ENCODE results near the gene PIGN. TPM values are rescaled to one million over a fixed set of nuclear protein-coding genes. Genes with fewer than 3 reads are reported as not detected.

Gene PIGN
- total and polyA plus RNA-seq, 2 of the 8 experiments (the other 6 are each of a cell fraction or from before 2014, with no cell fraction given), result 20.9 to 26.3 TPM

DNA sequence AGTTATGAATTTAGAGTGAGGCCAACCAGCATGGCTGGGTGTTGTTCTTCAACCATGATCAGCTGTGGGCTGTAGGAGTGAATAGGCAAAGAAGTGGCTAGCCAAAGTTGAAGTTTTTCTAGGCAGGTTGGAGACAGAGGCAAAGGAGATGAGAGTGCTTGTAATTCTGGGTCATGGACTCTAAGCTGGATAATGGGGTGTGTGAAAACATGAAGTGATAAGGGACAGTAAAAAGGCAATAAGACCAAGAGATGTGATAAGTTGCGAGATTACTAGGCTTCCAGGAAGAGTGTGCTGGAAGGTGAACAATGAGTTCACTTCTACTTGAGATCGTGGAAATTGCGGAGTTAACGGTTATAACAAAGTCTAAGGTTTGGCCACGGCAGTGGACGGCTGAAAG is 175.4 kb downstream of the PIGN start (continued):
- no peak for TF ChIP-seq RAD21 (IDR thresholded peaks at IDR 0.05 in 1 of 2, conservative IDR thresholded peaks at IDR 0.05 in 1 of 2; ENCODE audit: low read depth in 2 of 2, low read length in 2 of 2)
- TF ChIP-seq TCF12 (IDR thresholded peaks at IDR 0.05; ENCODE audit: low read depth, low read length), result no peak
- no peak for TF ChIP-seq RNF2 (IDR thresholded peaks at IDR 0.05; ENCODE audit: borderline replicate concordance, low read depth, low read length, missing control alignments, poor library complexity, severe bottlenecking)
- no peak for TF ChIP-seq HDAC6 (IDR thresholded peaks at IDR 0.05; ENCODE audit: low read depth, low read length)
- TF ChIP-seq SAP30 (IDR thresholded peaks at IDR 0.05; ENCODE audit: insufficient read depth, insufficient replicate concordance, low read length), result no peak
- TF ChIP-seq JUN (IDR thresholded peaks at IDR 0.05; ENCODE audit: low read depth, low read length), result no peak
- TF ChIP-seq, protein P1, sequence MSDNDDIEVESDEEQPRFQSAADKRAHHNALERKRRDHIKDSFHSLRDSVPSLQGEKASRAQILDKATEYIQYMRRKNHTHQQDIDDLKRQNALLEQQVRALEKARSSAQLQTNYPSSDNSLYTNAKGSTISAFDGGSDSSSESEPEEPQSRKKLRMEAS (IDR thresholded peaks at IDR 0.05), result no peak

Measured in H1 (cell line).